GM12878 (cell line): Measurements from ENCODE around the gene INO80B. TPM values are rescaled to one million over a fixed set of nuclear protein-coding genes. Genes with fewer than 3 reads are reported as not detected.
"Not testable (repeated sequence)": the region's sequence is repeated elsewhere in the genome, so short reads cannot be mapped to it uniquely, and the experiment has no call there.

Experiments
- ATAC-seq: fragments of 200-7000 bp; cut with Tn5 transposase; 3 replicates; pipeline ENCODE4 v1.9.1; 2020; ENCODE audit warnings: mild to moderate bottlenecking, moderate library complexity
- BruUV-seq: library from RNA; stranded (reverse); fragments of 400-500 nt; replicated peaks from 2 replicates; lab custom pipeline; 2021; lab: Mats Ljungman, UMichigan
- CTCF ChIA-PET: fragments of 300-600 bp; sonication (Branson Sonifier 250); formaldehyde crosslinking; extraction: SDS; loops from one replicate; lab custom pipeline; 2021; ENCODE audit warnings: inconsistent platforms; lab: Yijun Ruan, JAX
- POLR2A ChIA-PET: fragments of 350-600 bp; formaldehyde crosslinking; extraction: SDS; loops from one replicate; lab custom pipeline; 2021; ENCODE audit warnings: inconsistent platforms; lab: Charles Lee
- RAD21 ChIA-PET: fragments of 300-600 bp; sonication (Branson Sonifier 250); formaldehyde crosslinking; loops from one replicate; lab custom pipeline; 2023; ENCODE audit warnings: antibody characterized with exemption; ENCODE audit not compliant: unreplicated experiment; lab: Charles Lee
- SMC1A ChIA-PET: fragments of 300-600 bp; sonication (Branson Sonifier 250); formaldehyde crosslinking; loops from one replicate; lab custom pipeline; 2023; ENCODE audit not compliant: unreplicated experiment, uncharacterized antibody; lab: Charles Lee
- DNase-seq: peaks from one replicate; pipeline ENCODE4 v3.0.0-alpha.2; 2011; ENCODE audit warnings: low read depth, low spot score
- FAIRE-seq: peaks from 3 replicates; lab custom pipeline; 2011; peaks lifted over from hg19 to GRCh38; lab: Jason Lieb, UNC
- H2AFZ ChIP-seq: 2 replicates; pipeline ENCODE4 v1.6.0; 2011; ENCODE audit warnings: low read depth, low read length, control low read depth; ENCODE audit not compliant: control insufficient read depth
- H3K27ac ChIP-seq: 2 replicates; pipeline ENCODE4 v1.5.1; 2011; ENCODE audit warnings: control low read depth; ENCODE audit not compliant: control insufficient read depth, insufficient read depth
- H3K27me3 ChIP-seq, 2 experiments: replicated peaks in 1 of 2; 2 replicates each; pipeline versions ENCODE4 v1.6.0 to v1.6.1; 2011; ENCODE audit warnings: low read length in 1 of 2; ENCODE audit not compliant: control insufficient read depth in 2 of 2, insufficient read depth in 2 of 2
- H3K36me3 ChIP-seq, 2 experiments: 2 replicates each; pipeline ENCODE4 v1.5.1; 2011; ENCODE audit warnings: low read length in 1 of 2; ENCODE audit not compliant: control insufficient read depth in 2 of 2, insufficient read depth in 2 of 2
- H3K4me1 ChIP-seq: 2 replicates; pipeline ENCODE4 v1.6.1; 2011; ENCODE audit warnings: mild to moderate bottlenecking, low read length, moderate library complexity, mixed read lengths; ENCODE audit not compliant: control insufficient read depth, insufficient read depth
- H3K4me2 ChIP-seq: 2 replicates; pipeline ENCODE4 v1.6.0; 2011; ENCODE audit warnings: control low read depth; ENCODE audit not compliant: control insufficient read depth, insufficient read depth
- H3K4me3 ChIP-seq: fragments of 200-600 bp; sonication (generic); 2 replicates; pipeline ENCODE4 v1.5.1; 2016
- H3K79me2 ChIP-seq: 2 replicates; pipeline ENCODE4 v1.6.0; 2011; ENCODE audit warnings: low read length; ENCODE audit not compliant: control insufficient read depth, insufficient read depth
- H3K9ac ChIP-seq: 2 replicates; pipeline ENCODE4 v1.8.0; 2011; ENCODE audit warnings: low read length, control low read depth, mixed read lengths; ENCODE audit not compliant: control insufficient read depth, insufficient read depth
- H3K9me3 ChIP-seq: replicated peaks from 3 replicates; pipeline ENCODE4 v1.5.1; 2011; ENCODE audit warnings: mild to moderate bottlenecking, low read length; ENCODE audit not compliant: control insufficient read depth, insufficient read depth
- H4K20me1 ChIP-seq: 2 replicates; pipeline ENCODE4 v1.6.0; 2011; ENCODE audit not compliant: control insufficient read depth, insufficient read depth
- WGBS: methylation state at CpG from one replicate; pipeline ENCODE4 v1.1.6; 2016; ENCODE audit warnings: low lambda C conversion rate; ENCODE audit not compliant: insufficient replicate concordance, insufficient coverage; ENCODE audit errors: missing lambda C conversion rate; 5-methylcytosine and 5-hydroxymethylcytosine counted together
- in situ Hi-C: fragments of 300-500 bp; cut with MboI; formaldehyde crosslinking; loops from 9 replicates; pipeline ENCODE4 v1.14.3; 2018; ENCODE audit warnings: mixed read lengths
- intact Hi-C: fragments of 100-400 bp; cut with micrococcal nuclease; formaldehyde crosslinking; loops from one replicate; pipeline ENCODE4 v1.14.2; 2022; ENCODE audit not compliant: unreplicated experiment
- polyA plus RNA-seq, 11 experiments: library from polyadenylated mRNA; depleted of rRNA in 4 of 11; unstranded in 6 of 11; stranded (reverse) in 5 of 11; fragments of >200 nt; fragmentation: Nextera tagmentation in 4 of 11; fragmentation: Illumina TruSeq in 1 of 11; extraction: Ambion mirVana in 4 of 11; extraction: Trizol in 1 of 11; gene quantifications; 1 replicate in 1 of 11; 2 replicates in 10 of 11; pipeline versions ENCODE4 v1.2.1 to v1.2.3, GENCODE V29; 2011 to 2016; ENCODE audit warnings: inconsistent platforms in 2 of 11, missing spikeins in 2 of 11, low read depth in 1 of 11
- total RNA-seq, 4 experiments: library from RNA; depleted of rRNA in 3 of 4; stranded (reverse); fragments of >200 nt in 3 of 4; fragmentation: Illumina TruSeq in 1 of 4; extraction: Trizol in 1 of 4; gene quantifications; 2 replicates each; pipeline versions ENCODE4 v1.2.1 to v1.2.3, GENCODE V29; 2013 to 2021
- TF ChIP-seq, protein P1 (sequence below): fragments of 450-650 bp; IDR thresholded peaks from 2 replicates; pipeline ENCODE4 v1.6.1; 2016; ENCODE audit warnings: mild to moderate bottlenecking

The INO80B gene
- total and polyA plus RNA-seq, 10 of the 15 experiments (the other 5 are each of a cell fraction or from before 2014, with no cell fraction given): 1.3 to 26.7 (median 11.1) TPM

DNA sequence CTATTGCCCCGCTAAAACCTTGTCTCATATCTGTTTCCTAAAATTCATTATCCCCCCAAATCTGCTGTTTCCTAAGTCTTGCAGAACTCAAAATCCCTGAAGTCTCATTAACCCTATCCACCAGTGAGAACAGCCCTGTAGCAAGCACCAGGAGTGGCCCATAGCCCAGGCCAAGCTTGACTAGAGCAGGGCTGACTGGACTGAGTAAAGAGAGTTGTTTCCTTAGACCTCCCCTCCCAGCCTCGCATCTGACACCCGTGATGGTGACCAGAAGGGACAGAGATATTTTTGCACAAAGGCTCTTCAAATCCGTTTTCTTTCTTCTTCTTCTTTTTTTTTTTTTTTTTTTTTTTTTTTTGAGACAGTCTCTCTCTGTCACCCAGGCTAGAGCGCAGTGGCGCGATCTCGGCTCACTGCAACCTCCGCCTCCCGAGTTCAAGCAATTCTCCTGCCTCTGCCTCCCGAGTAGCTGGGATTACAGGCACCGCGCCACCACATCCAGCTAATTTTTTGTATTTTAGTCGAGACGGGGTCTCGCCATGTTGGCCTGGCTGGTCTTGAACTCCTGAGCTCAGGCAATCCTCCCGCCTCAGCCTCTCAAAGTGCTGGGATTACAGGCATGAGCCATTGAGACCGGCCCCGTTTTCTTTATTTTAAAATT, 34.3 kb upstream of the INO80B start:
- 70% methylated on average over 18 of the region's 19 CpGs for WGBS
- BruUV-seq, H3K79me2 ChIP-seq, in situ Hi-C loops, ATAC-seq, H3K9me3 ChIP-seq, H2AFZ ChIP-seq, H3K27me3 ChIP-seq, FAIRE-seq, DNase-seq, H3K36me3 ChIP-seq, H4K20me1 ChIP-seq: not testable (repeated sequence)
- ChIA-PET SMC1A (interaction anchor here (0.7 to 3.0 kb wide), 9 partner anchors 12 to 169 kb away, joined by 3 to 24 read pairs (median 3); partner anchors contain the start of genes INO80B and WBP1), RAD21 (interaction anchor here (0.9 to 2.4 kb wide), 7 partner anchors 15 to 147 kb away, joined by 3 to 11 read pairs (median 6); partner anchors contain the start of genes HTRA2, INO80B and WBP1), CTCF (interaction anchor here (0.8 to 1.5 kb wide), 10 partner anchors 19 to 295 kb away, joined by 3 to 6 read pairs (median 4); partner anchors contain the start of gene INO80B), POLR2A (interaction anchor here (0.8 to 1.9 kb wide), 8 partner anchors 11 to 146 kb away, joined by 3 to 21 read pairs (median 6); partner anchors contain the start of genes INO80B and WBP1)
- peak overlapping the region; percentile 80 for H3K27ac ChIP-seq
- H3K4me3 ChIP-seq: peak overlapping the region; percentile 78
- peak overlapping the region; percentile 60; the same call in 1 of the 2 replicates for H3K9ac ChIP-seq
- TF ChIP-seq, protein P1, sequence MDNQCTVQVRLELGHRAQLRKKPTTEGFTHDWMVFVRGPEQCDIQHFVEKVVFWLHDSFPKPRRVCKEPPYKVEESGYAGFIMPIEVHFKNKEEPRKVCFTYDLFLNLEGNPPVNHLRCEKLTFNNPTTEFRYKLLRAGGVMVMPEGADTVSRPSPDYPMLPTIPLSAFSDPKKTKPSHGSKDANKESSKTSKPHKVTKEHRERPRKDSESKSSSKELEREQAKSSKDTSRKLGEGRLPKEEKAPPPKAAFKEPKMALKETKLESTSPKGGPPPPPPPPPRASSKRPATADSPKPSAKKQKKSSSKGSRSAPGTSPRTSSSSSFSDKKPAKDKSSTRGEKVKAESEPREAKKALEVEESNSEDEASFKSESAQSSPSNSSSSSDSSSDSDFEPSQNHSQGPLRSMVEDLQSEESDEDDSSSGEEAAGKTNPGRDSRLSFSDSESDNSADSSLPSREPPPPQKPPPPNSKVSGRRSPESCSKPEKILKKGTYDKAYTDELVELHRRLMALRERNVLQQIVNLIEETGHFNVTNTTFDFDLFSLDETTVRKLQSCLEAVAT: peak; percentile 69
- peak overlapping the region; percentile 83 for H3K4me2 ChIP-seq
- H3K4me1 ChIP-seq: peaks cover 29% of the 10 kb centered on the region
- intact Hi-C loops: loop anchor here (2.0 kb wide), 1 partner anchor 34 kb away; the partner anchor contains the start of gene INO80B
